HTR-8/SVneo (cell line): ENCODE data around the gene GIMAP2.

ENCODE experiments used
- DNase-seq: peaks from one replicate; pipeline ENCODE4 v3.0.0; 2011; ENCODE audit warnings: low spot score, mixed read lengths; ENCODE audit not compliant: insufficient read length
- FAIRE-seq: peaks from 2 replicates; lab custom pipeline; 2011; peaks lifted over from hg19 to GRCh38; lab: Jason Lieb, UNC

The GIMAP2 gene

GRCh38 chr7:150728609-150729008, 43.1 kb downstream of the GIMAP2 start:
- DNase-seq = no peak
- no peak for FAIRE-seq

- DNase-seq (no peak), FAIRE-seq (no peak)
Measured at GRCh38 chr7:150731916-150732315, 46.4 kb downstream of the GIMAP2 start.

- DNase-seq (no peak), FAIRE-seq (no peak)
Measured at GRCh38 chr7:150732786-150733481, 47.4 kb downstream of the GIMAP2 start.

DNA sequence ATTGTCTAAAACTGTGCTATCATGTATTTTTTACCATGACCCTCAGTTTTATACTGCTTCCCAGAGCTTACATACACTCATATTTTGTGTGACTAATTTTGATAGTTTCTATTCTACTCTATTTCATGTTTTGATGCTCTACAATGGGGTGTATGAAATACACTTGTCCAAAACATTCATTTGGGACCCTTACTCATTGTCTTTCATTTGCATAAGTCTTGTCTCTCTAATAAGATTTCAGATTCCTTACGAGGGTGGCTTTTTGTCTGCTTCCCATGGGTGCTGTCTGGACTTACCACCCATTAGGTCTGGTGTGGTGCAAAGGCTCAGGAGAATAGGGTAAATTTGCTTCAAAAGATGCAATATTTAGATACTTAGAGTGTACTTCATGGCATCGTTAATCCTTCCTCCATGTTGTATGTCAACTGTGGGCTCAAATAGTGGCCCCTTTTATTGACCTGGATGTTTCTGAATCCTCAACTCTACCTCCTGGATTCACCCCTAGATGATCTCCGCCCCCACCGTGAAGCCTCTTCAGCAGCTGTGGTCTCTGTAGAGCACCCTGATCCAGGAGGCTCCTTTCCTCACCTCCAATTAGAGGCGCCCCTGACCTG, 48.1 kb downstream of the GIMAP2 start:
- DNase-seq (no peak), FAIRE-seq (no peak)

DNA sequence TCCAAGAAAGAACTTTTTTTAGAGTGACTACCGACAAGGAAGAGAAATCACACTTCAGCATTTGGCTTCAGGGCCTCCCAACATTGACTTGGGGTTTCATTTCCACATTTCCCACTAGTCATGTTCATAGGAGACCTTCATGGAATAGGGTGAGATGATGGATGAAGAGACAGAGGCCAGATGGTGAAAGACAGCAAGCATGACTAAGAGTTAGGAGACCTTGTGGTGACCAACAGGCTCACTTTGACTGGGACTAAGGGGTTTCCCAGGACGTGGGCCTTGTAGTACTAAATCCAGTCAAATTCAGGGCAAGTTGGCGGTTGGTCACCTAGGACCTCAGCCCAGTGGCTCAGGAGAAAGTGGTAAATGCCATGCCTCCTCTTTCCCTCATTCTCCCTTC, 48.7 kb downstream of the GIMAP2 start:
- no peak for DNase-seq
- no peak for FAIRE-seq

DNA sequence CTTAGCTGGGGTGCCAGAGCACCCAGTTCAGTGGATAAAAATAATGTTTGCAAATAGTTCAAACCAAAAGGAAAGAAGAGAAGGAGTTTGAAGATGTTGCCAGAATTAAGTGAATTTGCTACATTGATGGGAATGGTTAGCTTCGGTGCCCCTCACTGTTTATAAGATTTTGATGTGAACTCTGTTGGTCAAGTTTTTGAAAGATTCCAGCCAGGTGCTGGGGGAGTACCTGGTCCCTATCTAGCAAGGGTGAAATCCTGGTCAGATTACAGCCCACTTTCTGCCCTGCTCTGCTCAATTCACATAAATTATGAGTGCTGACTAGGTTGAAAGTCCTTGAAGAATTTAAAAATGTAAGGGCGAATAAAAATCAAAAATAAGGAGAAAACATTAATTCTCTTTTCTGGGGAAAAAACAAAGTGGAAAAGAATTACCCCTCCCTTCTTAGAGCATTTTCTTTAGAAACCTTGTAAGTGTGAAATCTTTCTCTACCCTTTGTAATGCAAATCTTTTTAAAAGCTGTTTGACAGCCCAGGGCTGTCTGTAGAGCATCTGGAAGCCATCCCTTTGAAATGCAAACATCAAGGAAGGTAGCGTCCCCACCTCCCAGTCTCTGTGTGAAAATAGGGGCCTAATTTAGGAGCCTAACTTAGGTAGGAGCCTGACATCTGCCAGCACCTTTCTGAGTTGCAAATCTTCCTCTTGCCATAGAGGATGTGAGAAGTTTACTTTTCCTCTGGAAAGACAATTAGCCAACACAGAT, 50.3 kb downstream of the GIMAP2 start:
- no peak for FAIRE-seq

DNA sequence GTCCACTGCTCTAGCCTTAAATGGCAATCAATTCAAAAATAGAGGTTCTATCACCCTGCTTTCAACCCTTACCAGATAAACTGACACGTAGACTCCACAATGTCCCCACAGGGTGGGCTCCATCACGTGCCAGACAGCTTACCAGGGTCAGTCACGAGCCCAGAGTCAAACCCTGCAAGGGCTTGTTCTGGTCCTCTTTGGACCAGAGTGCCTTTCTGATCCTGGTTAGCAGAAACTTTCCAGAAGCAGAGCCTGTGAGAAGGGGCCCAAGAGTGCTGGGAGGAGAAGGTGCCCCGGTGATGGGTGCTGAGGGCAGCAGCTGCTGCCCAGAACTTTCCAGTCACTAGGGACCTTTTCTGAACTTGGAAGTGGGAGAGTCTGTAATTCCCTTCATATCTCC, 51.4 kb downstream of the GIMAP2 start:
- FAIRE-seq = no peak
- no peak for DNase-seq

More for the DNA sequence above, 50.3 kb downstream of the GIMAP2 start:
- DNase-seq = no peak

DNA sequence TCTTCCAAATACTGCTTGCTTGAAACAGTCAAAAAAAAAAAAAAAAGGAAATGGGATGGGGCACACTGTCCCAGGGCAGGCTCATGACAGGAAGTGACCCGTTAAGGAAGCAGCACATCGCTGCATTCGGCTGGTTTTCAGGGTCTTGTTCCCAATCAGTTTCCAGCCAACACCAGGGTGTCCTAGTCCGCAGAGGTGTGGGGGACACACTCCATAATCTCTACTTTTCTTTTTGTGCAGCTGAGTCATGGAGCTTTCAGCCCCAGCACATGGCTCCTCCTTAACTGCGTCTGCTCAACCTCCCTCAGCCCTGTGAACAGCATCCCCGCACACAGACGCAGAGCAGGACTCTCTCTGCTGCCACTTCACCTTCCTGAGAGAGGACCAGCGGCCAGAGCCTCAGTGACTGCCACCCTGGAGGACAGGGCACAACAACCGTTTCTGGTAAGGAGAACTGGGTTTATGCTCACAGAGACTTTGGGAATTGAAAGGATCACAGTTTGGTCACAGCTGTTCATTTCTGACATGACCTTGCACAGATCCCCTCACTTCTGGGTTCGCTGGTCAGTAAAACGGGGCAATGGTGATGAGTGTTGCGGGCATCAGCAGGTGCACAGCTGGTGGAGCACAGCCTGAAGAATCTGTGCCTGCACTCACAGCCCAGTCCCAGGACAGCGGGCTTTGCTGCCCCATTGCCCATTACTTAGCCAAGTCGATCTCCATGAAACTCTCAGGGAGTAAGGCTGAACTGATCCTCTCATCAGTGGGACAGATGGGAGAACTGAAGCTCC, 52.0 kb downstream of the GIMAP2 start, which contains the start of gene GIMAP5:
TSS of gene GIMAP5 (plus strand) at position 154 of the 791 bp plus-strand sequence. CDS start 3,467 bp downstream, outside the sequence.
- no peak for DNase-seq
- FAIRE-seq = no peak

DNA sequence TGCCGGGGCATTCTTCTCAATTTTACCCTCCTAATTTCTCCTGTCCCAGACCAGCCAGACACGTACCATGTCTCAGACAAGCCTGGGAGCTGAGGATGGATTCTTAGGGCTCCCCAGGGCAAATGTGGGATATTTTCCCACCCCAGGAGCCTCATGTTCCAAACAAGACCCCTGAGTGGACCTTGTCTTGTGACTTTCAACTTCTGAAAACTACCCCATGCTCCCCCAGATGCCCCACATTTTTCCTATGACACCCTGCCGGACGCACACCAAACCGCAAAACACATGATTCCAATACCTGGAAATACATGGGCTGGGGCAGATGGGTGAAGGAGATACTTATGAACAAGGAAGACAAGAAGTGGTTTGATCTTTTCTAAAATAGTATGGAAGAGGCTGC, 52.6 kb downstream of the GIMAP2 start:
- DNase-seq (no peak), FAIRE-seq (no peak)

GRCh38 chr7:150738591-150739001, 53.1 kb downstream of the GIMAP2 start:
- DNase-seq (no peak), FAIRE-seq (no peak)

GRCh38 chr7:150739033-150739432, 53.5 kb downstream of the GIMAP2 start:
- DNase-seq (no peak), FAIRE-seq (no peak)

DNA sequence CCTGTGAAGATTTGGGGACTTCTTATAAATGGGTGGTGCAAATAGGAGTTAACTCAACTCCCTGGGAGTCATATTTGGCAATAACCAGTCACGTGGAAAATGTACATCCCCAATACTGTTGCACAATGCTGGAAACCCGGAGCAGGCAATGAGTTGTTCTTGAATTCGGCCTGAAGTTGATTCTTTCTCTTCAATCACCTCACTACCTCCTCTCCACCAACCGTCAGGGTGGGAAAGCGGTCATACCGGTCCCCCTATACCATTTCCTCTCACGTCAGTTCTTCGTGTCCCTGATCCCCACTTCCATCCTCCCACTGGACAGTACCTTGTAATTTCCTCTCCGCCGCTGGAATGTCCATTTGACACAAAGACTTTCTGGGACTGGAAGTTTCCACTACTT, 54.5 kb downstream of the GIMAP2 start:
- no peak for FAIRE-seq

DNA sequence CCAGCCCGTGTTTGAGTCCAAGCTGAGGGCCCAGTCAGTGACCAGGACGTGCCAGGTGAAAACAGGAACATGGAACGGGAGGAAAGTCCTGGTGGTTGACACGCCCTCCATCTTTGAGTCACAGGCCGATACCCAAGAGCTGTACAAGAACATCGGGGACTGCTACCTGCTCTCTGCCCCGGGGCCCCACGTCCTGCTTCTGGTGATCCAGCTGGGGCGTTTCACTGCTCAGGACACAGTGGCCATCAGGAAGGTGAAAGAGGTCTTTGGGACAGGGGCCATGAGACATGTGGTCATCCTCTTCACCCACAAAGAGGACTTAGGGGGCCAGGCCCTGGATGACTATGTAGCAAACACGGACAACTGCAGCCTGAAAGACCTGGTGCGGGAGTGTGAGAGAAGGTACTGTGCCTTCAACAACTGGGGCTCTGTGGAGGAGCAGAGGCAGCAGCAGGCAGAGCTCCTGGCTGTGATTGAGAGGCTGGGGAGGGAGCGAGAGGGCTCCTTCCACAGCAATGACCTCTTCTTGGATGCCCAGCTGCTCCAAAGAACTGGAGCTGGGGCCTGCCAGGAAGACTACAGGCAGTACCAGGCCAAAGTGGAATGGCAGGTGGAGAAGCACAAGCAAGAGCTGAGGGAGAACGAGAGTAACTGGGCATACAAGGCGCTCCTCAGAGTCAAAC, 56.9 kb downstream of the GIMAP2 start:
- FAIRE-seq = no peak
- DNase-seq = no peak

More for the DNA sequence above, 54.5 kb downstream of the GIMAP2 start:
- DNase-seq = no peak
